HuH-7.5 (cell line): ENCODE results near the gene POR.
"Not testable (repeated sequence)": the region's sequence is repeated elsewhere in the genome, so short reads cannot be mapped to it uniquely, and the experiment has no call there.

Experiments
- DNase-seq: peaks from one replicate; pipeline ENCODE4 v3.0.0; 2011; ENCODE audit warnings: low spot score

The POR gene

DNA sequence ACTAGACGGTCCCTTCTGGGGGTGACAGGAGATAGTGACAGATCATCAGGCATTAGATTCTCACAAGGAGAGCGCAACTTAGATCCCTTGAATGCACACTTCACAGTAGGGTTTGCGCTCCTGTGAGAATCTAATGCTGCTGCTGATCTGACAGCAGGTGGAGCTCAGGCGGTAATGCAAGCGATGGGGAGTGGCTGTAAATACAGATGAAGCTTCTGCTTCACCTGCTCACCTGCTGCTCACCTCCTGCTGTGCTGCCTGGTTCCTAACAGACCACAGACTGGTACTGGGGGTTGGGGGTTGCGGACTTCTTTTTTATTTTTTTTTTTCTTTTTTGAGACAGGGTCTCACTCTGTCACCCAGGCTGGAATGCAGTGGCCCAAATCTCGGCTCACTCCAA, 114.7 kb downstream of the POR start:
- DNase-seq, result not testable (repeated sequence)

DNA sequence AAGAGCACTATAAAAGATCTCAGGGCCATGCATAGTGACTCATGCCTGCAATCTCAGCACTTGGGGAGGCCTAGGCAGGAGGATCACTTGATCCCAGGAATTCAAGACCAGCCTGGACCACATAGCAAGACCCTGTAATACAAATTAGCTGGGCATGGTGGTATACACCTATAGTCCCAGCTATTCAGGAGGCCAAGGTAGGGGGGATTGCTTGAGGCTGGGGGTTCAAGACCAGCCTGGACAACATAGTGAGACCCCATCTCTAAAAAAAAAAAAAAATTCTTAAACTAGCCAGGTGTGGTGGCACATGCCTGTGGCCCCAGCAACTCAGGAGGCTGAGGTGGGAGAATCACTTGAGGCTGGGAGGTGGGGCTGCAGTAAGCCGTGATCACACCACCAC, 117.0 kb downstream of the POR start:
- DNase-seq, result no peak
